ENCODE results near the gene PEMT. TPM values are rescaled to one million over a fixed set of nuclear protein-coding genes. Genes with fewer than 3 reads are reported as not detected.
A peak's percentile ranks its signal among the peaks of the same experiment; 100 is the strongest.

Gene PEMT
- total and polyA plus RNA-seq, 2 of the 8 experiments (the other 6 are each of a cell fraction or from before 2014, with no cell fraction given): 42.0 to 118 TPM

DNA sequence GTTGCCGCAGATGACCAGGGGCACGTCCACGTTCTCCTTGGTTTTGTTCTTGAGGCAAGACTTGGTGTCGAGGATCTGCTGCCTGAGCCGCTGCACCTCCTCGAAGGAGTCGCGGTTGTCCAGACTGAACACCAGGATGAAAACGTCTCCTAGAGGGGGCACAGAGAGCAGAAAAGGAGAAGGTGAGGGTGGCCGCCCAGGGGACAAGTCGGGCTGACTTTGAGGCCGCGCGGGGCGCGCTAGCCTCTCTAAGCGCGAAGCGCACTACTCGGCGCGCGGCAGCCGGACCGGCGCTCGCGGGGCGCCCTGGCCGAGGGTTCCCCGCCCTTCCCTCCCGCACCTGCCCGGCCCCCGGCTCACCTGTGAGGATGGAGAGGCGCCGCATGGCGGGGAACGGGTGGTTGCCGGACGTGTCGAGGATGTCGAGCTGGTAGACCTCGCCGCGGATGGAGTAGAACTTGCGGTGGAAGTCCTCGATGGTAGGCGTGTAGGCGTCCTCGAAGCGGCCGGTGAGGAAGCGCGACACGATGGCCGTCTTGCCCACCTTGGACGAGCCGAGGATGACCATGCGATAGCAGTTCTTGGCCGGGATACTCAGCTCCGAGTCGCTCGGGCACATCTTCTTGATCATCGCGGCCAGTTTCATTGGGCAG is 95.8 kb downstream of the PEMT start:
- WGBS, 2 experiments (ENCODE audit: extremely low coverage in 1 of 2, insufficient coverage in 1 of 2, insufficient read length in 1 of 2, insufficient replicate concordance in 2 of 2, low coverage in 1 of 2, low lambda C conversion rate in 2 of 2, missing lambda C conversion rate in 1 of 2): 4% methylated on average over 45 of the region's 65 CpGs; no CpG with 5 or more reads in 1 of the 2 experiments
- FAIRE-seq: no peak
- peak; percentile 24 for TF ChIP-seq KDM4A (IDR thresholded peaks at IDR 0.05; ENCODE audit: low read depth, low read length, severe bottlenecking)
- peak; percentile 23 for TF ChIP-seq RNF2 (IDR thresholded peaks at IDR 0.05; ENCODE audit: borderline replicate concordance, low read depth, low read length, missing control alignments, poor library complexity, severe bottlenecking)
- TF ChIP-seq EZH2 (IDR thresholded peaks at IDR 0.05; ENCODE audit: low read depth, low read length, severe bottlenecking): peak; percentile 83
- no peak for TF ChIP-seq JUN (IDR thresholded peaks at IDR 0.05; ENCODE audit: low read depth, low read length)
- TF ChIP-seq TBP (IDR thresholded peaks at IDR 0.05; ENCODE audit: low read depth, low read length): no peak
- no peak for TF ChIP-seq PHF8 (conservative IDR thresholded peaks at IDR 0.05; ENCODE audit: low read depth, low read length)
- TF ChIP-seq, protein P1, sequence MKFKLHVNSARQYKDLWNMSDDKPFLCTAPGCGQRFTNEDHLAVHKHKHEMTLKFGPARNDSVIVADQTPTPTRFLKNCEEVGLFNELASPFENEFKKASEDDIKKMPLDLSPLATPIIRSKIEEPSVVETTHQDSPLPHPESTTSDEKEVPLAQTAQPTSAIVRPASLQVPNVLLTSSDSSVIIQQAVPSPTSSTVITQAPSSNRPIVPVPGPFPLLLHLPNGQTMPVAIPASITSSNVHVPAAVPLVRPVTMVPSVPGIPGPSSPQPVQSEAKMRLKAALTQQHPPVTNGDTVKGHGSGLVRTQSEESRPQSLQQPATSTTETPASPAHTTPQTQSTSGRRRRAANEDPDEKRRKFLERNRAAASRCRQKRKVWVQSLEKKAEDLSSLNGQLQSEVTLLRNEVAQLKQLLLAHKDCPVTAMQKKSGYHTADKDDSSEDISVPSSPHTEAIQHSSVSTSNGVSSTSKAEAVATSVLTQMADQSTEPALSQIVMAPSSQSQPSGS (IDR thresholded peaks at IDR 0.05; ENCODE audit: low read length): no peak
- no peak for TF ChIP-seq POLR2A (IDR thresholded peaks at IDR 0.05; ENCODE audit: control extremely low read depth in 1 of 2, low read depth in 2 of 2, low read length in 2 of 2)

More for the DNA sequence above, 95.8 kb downstream of the PEMT start:
- POLR2A ChIA-PET (ENCODE audit: partially characterized antibody): interaction anchor here (0.7 to 4.7 kb wide), 24 partner anchors 9 to 186 kb away, joined by 3 to 26 read pairs (median 6); partner anchors contain the start of genes MED9 and PEMT
- Histone ChIP-seq H3K23me2 (ENCODE audit: low read depth, low read length) (peaks cover 23% of the 10 kb centered on the region; the same call in 1 of the 2 replicates), H4K8ac (ENCODE audit: extremely low read depth, insufficient read depth, low read length) (peak overlapping the region; percentile 90; the same call in 1 of the 2 replicates), H3K9me3 (ENCODE audit: insufficient read depth in 2 of 2, low read depth in 1 of 2, low read length in 1 of 2) (no peaks in the 10 kb centered on the region), H3K79me2 (ENCODE audit: control insufficient read depth in 1 of 2, insufficient read depth in 2 of 2, low read length in 2 of 2) (0 out of 4 replicates have a peak, but pooled peaks cover 0 to under 1% of the 10 kb centered on the region in 2 experiments), H3K4me2 (ENCODE audit: insufficient read depth in 1 of 2, low read depth in 2 of 2, low read length in 2 of 2) (peak overlapping the region; percentile 89 to 99), H2BK12ac (ENCODE audit: low read depth, low read length) (peak overlapping the region; percentile 87; the same call in 1 of the 2 replicates), H3K4ac (replicated peaks; ENCODE audit: insufficient read length, low read depth, low read length) (peak overlapping the region; percentile 100), H3K27ac (ENCODE audit: low read depth, low read length) (no peak overlapping the region), H3K14ac (ENCODE audit: insufficient read length) (peak overlapping the region; percentile 58), H3K36me3 (ENCODE audit: control insufficient read depth in 2 of 4, insufficient read depth in 4 of 4, low read length in 3 of 4) (peaks cover 3 to 12% (median 8%) of the 10 kb centered on the region in 4 experiments; a peak in 7 of 8 replicates), H3K23ac (ENCODE audit: insufficient read length) (peak overlapping the region; percentile 2), H2BK120ac (replicated peaks; ENCODE audit: low read depth, low read length) (peak overlapping the region; percentile 65), H2AK5ac (ENCODE audit: low read depth, low read length) (peak overlapping the region; percentile 78; the same call in 1 of the 2 replicates), H2BK20ac (ENCODE audit: low read length) (0 out of 2 replicates have a peak overlapping the region, but pooled peaks have one; percentile 32), H3K56ac (replicated peaks; ENCODE audit: insufficient read length, low read depth, low read length) (no peak overlapping the region), H3K4me1 (replicated peaks in 1 of 4; ENCODE audit: control insufficient read depth in 3 of 4, insufficient read depth in 4 of 4, low read length in 3 of 4) (peaks cover 5 to 29% (median 22%) of the 10 kb centered on the region in 4 experiments), H2BK15ac (ENCODE audit: low read length) (0 out of 2 replicates have a peak overlapping the region, but pooled peaks have one; percentile 95), H4K20me1 (replicated peaks in 1 of 2; ENCODE audit: control insufficient read depth in 1 of 2, insufficient read depth in 2 of 2, low read length in 2 of 2) (peaks cover 14 to 19% of the 10 kb centered on the region in 2 experiments), H2BK5ac (ENCODE audit: low read depth, low read length) (no peak overlapping the region), H3K4me3 (ENCODE audit: extremely low read depth in 1 of 4, insufficient read depth in 2 of 4, low read depth in 3 of 4, low read length in 4 of 4) (peak overlapping the region; percentile 16 to 70 (median 50)), H2AFZ (ENCODE audit: low read length) (peak overlapping the region; percentile 48; the same call in 1 of the 2 replicates), H3K18ac (ENCODE audit: extremely low read depth, low read length) (peak overlapping the region; percentile 88), H4K5ac (ENCODE audit: insufficient read length, low read depth, low read length) (no peak overlapping the region), H3K27me3 (replicated peaks in 1 of 4; ENCODE audit: control insufficient read depth in 3 of 4, extremely low read depth in 1 of 4, insufficient read depth in 3 of 4, low read length in 3 of 4) (peaks cover 14 to 26% (median 22%) of the 10 kb centered on the region in 4 experiments; a peak in 6 of 7 replicates), H3K79me1 (ENCODE audit: low read depth, low read length) (peaks cover 2% of the 10 kb centered on the region), H3K9ac (replicated peaks in 1 of 4; ENCODE audit: extremely low read depth in 1 of 4, low read depth in 3 of 4, low read length in 3 of 4) (peak overlapping the region in 3 of 4 experiments; percentile 1 to 45 (median 38); a peak in 5 of 7 replicates), H4K91ac (replicated peaks; ENCODE audit: insufficient read length, low read length) (peak overlapping the region; percentile 71)
- CTCF ChIA-PET (ENCODE audit: partially characterized antibody): interaction anchor here (0.8 to 6.4 kb wide), 13 partner anchors 9 to 296 kb away, joined by 3 to 81 read pairs (median 13); no protein-coding TSS in a partner anchor
- DNase-seq (ENCODE audit: low read depth in 1 of 2, low spot score in 2 of 2): peak in 1 of 2 experiments; percentile 67

Data from H1 (cell line).